Effector CD8-positive, alpha-beta T cell (primary cell): ENCODE data around the gene RRM1.
"Not testable (repeated sequence)": the region's sequence is repeated elsewhere in the genome, so short reads cannot be mapped to it uniquely, and the experiment has no call there.

Experiments
- DNase-seq: peaks from one replicate; lab custom pipeline; 2025; lab: John Stamatoyannopoulos, UW

RRM1 gene

GRCh38 chr11:4083198-4083597 lies 11.4 kb upstream of the RRM1 start:
- no peak for DNase-seq

- no peak for DNase-seq
Observed at GRCh38 chr11:4084406-4085125, 10.0 kb upstream of the RRM1 start.

- no peak for DNase-seq
Observed at GRCh38 chr11:4085575-4085974, 9.0 kb upstream of the RRM1 start.

- DNase-seq: no peak
Observed at GRCh38 chr11:4086575-4087353, 7.8 kb upstream of the RRM1 start.

- no peak for DNase-seq
Observed at GRCh38 chr11:4087551-4087950, 7.0 kb upstream of the RRM1 start.

GRCh38 chr11:4090258-4090657 lies 4.3 kb upstream of the RRM1 start:
- DNase-seq: peak; percentile 12

- no peak for DNase-seq
Observed at GRCh38 chr11:4092026-4092425, 2.6 kb upstream of the RRM1 start.

GRCh38 chr11:4093519-4094347 lies 866 bp upstream of the RRM1 start:
- no peak for DNase-seq

- no peak for DNase-seq
Observed at GRCh38 chr11:4095509-4096230, 1.1 kb downstream of the RRM1 start.

- DNase-seq: no peak
Observed at GRCh38 chr11:4098026-4098621, 3.5 kb downstream of the RRM1 start.

- no peak for DNase-seq
Observed at GRCh38 chr11:4102711-4103110, 8.1 kb downstream of the RRM1 start.

- no peak for DNase-seq
Observed at GRCh38 chr11:4103269-4103668, 8.7 kb downstream of the RRM1 start.

GRCh38 chr11:4105916-4106315 lies 11.3 kb downstream of the RRM1 start:
- no peak for DNase-seq

- DNase-seq: no peak
Observed at GRCh38 chr11:4111834-4112233, 17.2 kb downstream of the RRM1 start.

GRCh38 chr11:4115128-4115527 lies 20.5 kb downstream of the RRM1 start:
- DNase-seq: no peak

GRCh38 chr11:4118107-4118506 lies 23.5 kb downstream of the RRM1 start:
- DNase-seq: no peak

GRCh38 chr11:4123218-4123617 lies 28.6 kb downstream of the RRM1 start:
- no peak for DNase-seq

GRCh38 chr11:4125141-4125540 lies 30.5 kb downstream of the RRM1 start:
- DNase-seq: no peak

GRCh38 chr11:4127357-4127756 lies 32.8 kb downstream of the RRM1 start:
- no peak for DNase-seq

- DNase-seq: not testable (repeated sequence)
Observed at GRCh38 chr11:4130219-4130618, 35.6 kb downstream of the RRM1 start.

GRCh38 chr11:4134806-4135205 lies 40.2 kb downstream of the RRM1 start:
- no peak for DNase-seq
